WTC11 (cell line): ENCODE data around the gene ENTPD1. TPM values are rescaled to one million over a fixed set of nuclear protein-coding genes. Genes with fewer than 3 reads are reported as not detected.

ENCODE experiments used
- ATAC-seq: fragments of 200-7000 bp; cut with Tn5 transposase; 2 replicates; pipeline ENCODE4 v1.10.0; 2021; ENCODE audit warnings: mild to moderate bottlenecking, moderate library complexity
- CTCF ChIA-PET: fragments of 300-600 bp; sonication (Branson Sonifier 250); formaldehyde crosslinking; loops from one replicate; lab custom pipeline; 2021; ENCODE audit warnings: antibody characterized with exemption; lab: Charles Lee
- POLR2A ChIA-PET: fragments of 350-600 bp; sonication (Branson Sonifier 250); formaldehyde crosslinking; loops from one replicate; lab custom pipeline; 2021; ENCODE audit warnings: antibody characterized with exemption; lab: Charles Lee
- DNase-seq: peaks from one replicate; pipeline ENCODE4 v3.0.0; 2021; ENCODE audit warnings: low spot score
- H3K27ac Mint-ChIP-seq: 2 replicates; pipeline ENCODE4 v1.8.0; 2021; ENCODE audit warnings: mixed read lengths
- H3K27me3 Mint-ChIP-seq: 2 replicates; pipeline ENCODE4 v1.8.0; 2021; ENCODE audit warnings: low read depth, mild to moderate bottlenecking, moderate library complexity, mixed read lengths
- H3K36me3 Mint-ChIP-seq: 2 replicates; pipeline ENCODE4 v1.8.0; 2021; ENCODE audit warnings: mixed read lengths
- H3K4me1 Mint-ChIP-seq: 2 replicates; pipeline ENCODE4 v1.8.0; 2022; ENCODE audit warnings: mixed read lengths
- H3K4me3 Mint-ChIP-seq: 2 replicates; pipeline ENCODE4 v1.8.0; 2021; ENCODE audit warnings: mild to moderate bottlenecking, moderate library complexity, mixed read lengths
- H3K9me3 Mint-ChIP-seq: 2 replicates; pipeline ENCODE4 v1.8.0; 2021; ENCODE audit warnings: mixed read lengths
- ATF1 ChIP-seq: sonication (generic); formaldehyde crosslinking; IDR thresholded peaks from 2 replicates; pipeline ENCODE4 v1.8.1; 2023; ENCODE audit warnings: mild to moderate bottlenecking, moderate library complexity, missing genetic modification reagents
- CBFB ChIP-seq: sonication (generic); formaldehyde crosslinking; IDR thresholded peaks from 2 replicates; pipeline ENCODE4 v1.8.1; 2022; ENCODE audit warnings: mild to moderate bottlenecking, low read depth, missing genetic modification reagents
- CREM ChIP-seq: sonication (generic); formaldehyde crosslinking; IDR thresholded peaks from 2 replicates; pipeline ENCODE4 v1.8.1; 2022; ENCODE audit warnings: mild to moderate bottlenecking, missing genetic modification reagents, moderate library complexity
- JAZF1 ChIP-seq: fragments of 250-450 bp; sonication (Bioruptor Pico); IDR thresholded peaks from 2 replicates; pipeline ENCODE4 v1.9.0; 2021; ENCODE audit warnings: moderate library complexity, mild to moderate bottlenecking, inconsistent platforms
- NFATC4 ChIP-seq: fragments of 250-450 bp; sonication (Bioruptor Pico); IDR thresholded peaks from 2 replicates; pipeline ENCODE4 v1.9.0; 2021; ENCODE audit warnings: mild to moderate bottlenecking
- NR1H2 ChIP-seq: sonication (generic); formaldehyde crosslinking; IDR thresholded peaks from 2 replicates; pipeline ENCODE4 v1.9.0; 2021; ENCODE audit warnings: mild to moderate bottlenecking, moderate library complexity, missing genetic modification reagents
- OVOL2 ChIP-seq: fragments of 250-450 bp; sonication (Bioruptor Pico); IDR thresholded peaks from 2 replicates; pipeline ENCODE4 v1.9.0; 2021; ENCODE audit warnings: mild to moderate bottlenecking, borderline replicate concordance
- TCF7 ChIP-seq: sonication (generic); formaldehyde crosslinking; IDR thresholded peaks from 2 replicates; pipeline ENCODE4 v1.8.0; 2022; ENCODE audit warnings: mild to moderate bottlenecking, low read depth, missing genetic modification reagents, moderate library complexity
- TEAD1 ChIP-seq: sonication (generic); formaldehyde crosslinking; IDR thresholded peaks from 2 replicates; pipeline ENCODE4 v1.8.0; 2022; ENCODE audit warnings: mild to moderate bottlenecking, missing genetic modification reagents
- ZNF138 ChIP-seq: sonication (generic); formaldehyde crosslinking; conservative IDR thresholded peaks from 2 replicates; pipeline ENCODE4 v1.8.1; 2022; ENCODE audit warnings: mild to moderate bottlenecking, moderate library complexity, missing genetic modification reagents
- ZNF317 ChIP-seq: sonication (generic); formaldehyde crosslinking; IDR thresholded peaks from 2 replicates; pipeline ENCODE4 v1.8.1; 2023; ENCODE audit warnings: low read depth, mild to moderate bottlenecking, moderate library complexity, missing genetic modification reagents, borderline replicate concordance
- ZNF423 ChIP-seq: fragments of 250-450 bp; sonication (Bioruptor Pico); IDR thresholded peaks from 2 replicates; pipeline ENCODE4 v2.1.2; 2022; ENCODE audit warnings: mild to moderate bottlenecking, moderate library complexity
- ZNF671 ChIP-seq: fragments of 250-450 bp; sonication (Bioruptor Pico); IDR thresholded peaks from 2 replicates; pipeline ENCODE4 v1.8.0; 2021; ENCODE audit warnings: mild to moderate bottlenecking
- total RNA-seq: library from RNA; stranded (reverse); gene quantifications from 3 replicates; pipeline ENCODE4 v1.2.3, GENCODE V29; 2021
- TF ChIP-seq, protein P1 (sequence below): sonication (generic); formaldehyde crosslinking; IDR thresholded peaks from 2 replicates; pipeline ENCODE4 v1.8.1; 2022; ENCODE audit warnings: mild to moderate bottlenecking, missing genetic modification reagents, moderate library complexity, borderline replicate concordance
- TF ChIP-seq, protein P2 (sequence below): sonication (generic); formaldehyde crosslinking; IDR thresholded peaks from 2 replicates; pipeline ENCODE4 v1.8.0; 2023; ENCODE audit warnings: missing genetic modification reagents
- TF ChIP-seq, protein P3 (sequence below): sonication (generic); formaldehyde crosslinking; IDR thresholded peaks from 2 replicates; pipeline ENCODE4 v1.8.0; 2023; ENCODE audit warnings: missing genetic modification reagents, mild to moderate bottlenecking, borderline replicate concordance
- TF ChIP-seq, protein P4 (sequence below): sonication (generic); formaldehyde crosslinking; IDR thresholded peaks from 2 replicates; pipeline ENCODE4 v1.8.0; 2023; ENCODE audit warnings: mild to moderate bottlenecking, missing genetic modification reagents
- TF ChIP-seq, protein P5 (sequence below): sonication (generic); formaldehyde crosslinking; IDR thresholded peaks from 2 replicates; pipeline ENCODE4 v1.8.1; 2022; ENCODE audit warnings: low read depth, missing genetic modification reagents, borderline replicate concordance

ENTPD1 gene
- total RNA-seq, 1 experiment from 2014 or later: 2.3 TPM

DNA sequence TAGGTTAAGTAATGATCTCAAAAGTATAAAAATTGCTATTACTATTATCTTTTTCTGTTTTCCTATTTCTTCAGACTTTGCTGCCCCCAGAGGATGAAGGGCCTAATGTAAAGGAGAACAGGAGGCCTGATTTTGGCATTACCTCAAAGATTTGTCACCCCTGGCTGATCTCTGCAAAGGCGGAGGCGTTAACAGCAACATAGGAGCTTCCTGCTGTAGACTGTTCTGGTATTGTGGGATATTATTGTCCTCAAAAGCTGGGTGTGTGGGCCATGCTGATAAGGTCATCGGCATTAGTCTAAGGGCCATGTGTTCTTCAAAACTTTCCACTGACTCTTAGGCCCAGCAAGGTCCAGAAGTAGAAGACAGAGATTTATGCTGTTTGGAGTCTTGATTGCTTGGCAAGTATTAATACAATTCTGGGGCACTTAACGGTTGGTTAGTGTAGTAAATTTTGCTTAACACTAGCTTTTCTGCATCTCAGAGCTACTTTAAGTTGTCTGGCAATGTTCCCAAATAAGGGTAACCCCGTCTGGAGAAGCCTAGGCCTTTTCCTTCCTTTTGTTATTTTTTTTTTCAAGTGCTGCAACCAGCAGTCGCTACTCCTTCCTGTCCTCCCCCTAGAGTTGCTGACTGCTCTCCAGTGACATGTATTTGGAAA is 14.0 kb upstream of the ENTPD1 start (continued):
- TF ChIP-seq, protein P1, sequence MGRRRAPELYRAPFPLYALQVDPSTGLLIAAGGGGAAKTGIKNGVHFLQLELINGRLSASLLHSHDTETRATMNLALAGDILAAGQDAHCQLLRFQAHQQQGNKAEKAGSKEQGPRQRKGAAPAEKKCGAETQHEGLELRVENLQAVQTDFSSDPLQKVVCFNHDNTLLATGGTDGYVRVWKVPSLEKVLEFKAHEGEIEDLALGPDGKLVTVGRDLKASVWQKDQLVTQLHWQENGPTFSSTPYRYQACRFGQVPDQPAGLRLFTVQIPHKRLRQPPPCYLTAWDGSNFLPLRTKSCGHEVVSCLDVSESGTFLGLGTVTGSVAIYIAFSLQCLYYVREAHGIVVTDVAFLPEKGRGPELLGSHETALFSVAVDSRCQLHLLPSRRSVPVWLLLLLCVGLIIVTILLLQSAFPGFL (CRISPR knock-in tag): no peak

DNA sequence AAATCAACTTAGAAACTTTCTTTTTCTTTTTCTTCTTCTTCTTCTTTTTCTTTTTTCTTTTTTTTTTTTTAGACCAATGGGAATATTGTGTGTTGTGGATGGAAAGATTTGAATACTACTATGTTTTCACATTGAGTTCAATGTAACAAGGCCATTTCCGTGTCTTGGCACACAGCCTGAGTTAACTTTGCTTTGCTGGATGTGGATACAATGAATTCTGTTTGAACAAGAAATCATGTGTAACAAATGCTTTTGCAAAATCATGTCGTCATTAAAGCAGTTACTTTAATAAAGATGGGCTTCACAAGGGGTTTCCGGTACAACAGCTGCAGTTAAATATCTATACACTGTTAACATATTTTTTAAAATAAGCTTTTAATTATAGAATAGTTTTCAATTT is 13.5 kb upstream of the ENTPD1 start:
- ChIA-PET POLR2A (interaction anchor here (0.5 kb wide), 1 partner anchor 9 kb away, joined by 5 read pairs; no protein-coding TSS in a partner anchor), CTCF (interaction anchor here (0.7 to 2.1 kb wide), 2 partner anchors 49 to 101 kb away, joined by 3 to 11 read pairs; partner anchors contain the start of gene TCTN3)
- Mint-ChIP-seq H3K4me1 (peaks cover 21% of the 10 kb centered on the region), H3K4me3 (no peak overlapping the region), H3K9me3 (no peaks in the 10 kb centered on the region), H3K27ac (no peak overlapping the region), H3K27me3 (no peaks in the 10 kb centered on the region), H3K36me3 (no peaks in the 10 kb centered on the region)
- ATAC-seq (no peak), DNase-seq (no peak)
- TF ChIP-seq JAZF1 (CRISPR knock-in tag): no peak

DNA sequence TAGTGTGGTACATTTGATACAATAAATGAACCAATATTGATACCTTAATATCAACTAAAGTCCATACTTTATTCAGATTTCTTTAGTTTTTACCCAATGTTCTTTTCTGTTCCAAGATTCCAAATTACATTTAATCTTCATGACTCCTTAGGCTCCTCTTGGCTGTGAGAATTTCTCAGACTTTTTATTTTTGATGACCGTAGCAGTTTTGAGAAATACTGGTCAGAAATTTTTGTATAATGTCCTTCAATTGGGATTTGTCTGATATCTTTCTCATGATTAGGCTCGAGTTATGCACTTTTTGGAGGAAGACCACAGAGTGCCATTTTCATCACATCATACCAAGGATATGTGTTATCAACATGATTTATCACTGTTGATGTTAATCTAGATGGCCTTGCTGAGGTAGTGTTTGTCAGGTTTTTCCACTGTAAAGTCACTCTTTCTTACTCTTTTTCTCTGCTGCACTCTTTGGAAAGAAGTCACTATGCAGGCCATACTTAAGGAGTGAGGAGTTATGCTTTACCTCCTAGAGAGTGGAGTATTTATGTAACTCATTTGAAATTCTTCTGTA is 12.9 kb upstream of the ENTPD1 start:
- ChIA-PET POLR2A (interaction anchor here (0.5 kb wide), 1 partner anchor 9 kb away, joined by 5 read pairs; no protein-coding TSS in a partner anchor), CTCF (interaction anchor here (2.1 kb wide), 1 partner anchor 49 kb away, joined by 11 read pairs; the partner anchor contains the start of gene TCTN3)
- Mint-ChIP-seq H3K4me1 (peaks cover 21% of the 10 kb centered on the region), H3K9me3 (no peaks in the 10 kb centered on the region), H3K36me3 (no peaks in the 10 kb centered on the region), H3K27ac (no peak overlapping the region), H3K4me3 (no peak overlapping the region), H3K27me3 (no peaks in the 10 kb centered on the region)
- DNase-seq: no peak
- TF ChIP-seq, protein P2, sequence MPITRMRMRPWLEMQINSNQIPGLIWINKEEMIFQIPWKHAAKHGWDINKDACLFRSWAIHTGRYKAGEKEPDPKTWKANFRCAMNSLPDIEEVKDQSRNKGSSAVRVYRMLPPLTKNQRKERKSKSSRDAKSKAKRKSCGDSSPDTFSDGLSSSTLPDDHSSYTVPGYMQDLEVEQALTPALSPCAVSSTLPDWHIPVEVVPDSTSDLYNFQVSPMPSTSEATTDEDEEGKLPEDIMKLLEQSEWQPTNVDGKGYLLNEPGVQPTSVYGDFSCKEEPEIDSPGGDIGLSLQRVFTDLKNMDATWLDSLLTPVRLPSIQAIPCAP (CRISPR knock-in tag): no peak
- no peak for TF ChIP-seq JAZF1 (CRISPR knock-in tag)
- TF ChIP-seq TEAD1 (CRISPR knock-in tag): no peak
- TF ChIP-seq ATF1 (CRISPR knock-in tag): no peak
- ATAC-seq: no peak

DNA sequence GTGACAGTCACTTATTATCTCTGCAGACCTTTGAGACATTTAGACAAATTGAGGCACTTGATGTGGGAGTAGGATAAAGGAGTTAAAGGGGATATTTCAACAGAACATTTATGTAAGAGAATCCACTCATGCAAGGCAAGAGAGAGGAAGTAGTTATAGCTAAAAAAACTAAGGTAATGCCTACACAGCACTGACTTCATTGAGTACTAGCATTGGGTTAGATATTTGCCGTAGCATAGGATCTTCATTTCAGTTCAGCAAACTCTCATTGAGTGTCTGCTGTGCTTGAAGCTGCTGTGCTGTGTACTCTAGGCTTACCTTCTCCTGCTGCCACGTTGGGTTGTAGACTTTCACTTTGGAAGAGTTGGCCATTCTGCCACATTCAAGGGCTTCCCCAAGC is 10.5 kb upstream of the ENTPD1 start:
- CTCF ChIA-PET: interaction anchor here (1.3 kb wide), 1 partner anchor 52 kb away, joined by 6 read pairs; the partner anchor contains the start of gene TCTN3
- TF ChIP-seq, protein P3, sequence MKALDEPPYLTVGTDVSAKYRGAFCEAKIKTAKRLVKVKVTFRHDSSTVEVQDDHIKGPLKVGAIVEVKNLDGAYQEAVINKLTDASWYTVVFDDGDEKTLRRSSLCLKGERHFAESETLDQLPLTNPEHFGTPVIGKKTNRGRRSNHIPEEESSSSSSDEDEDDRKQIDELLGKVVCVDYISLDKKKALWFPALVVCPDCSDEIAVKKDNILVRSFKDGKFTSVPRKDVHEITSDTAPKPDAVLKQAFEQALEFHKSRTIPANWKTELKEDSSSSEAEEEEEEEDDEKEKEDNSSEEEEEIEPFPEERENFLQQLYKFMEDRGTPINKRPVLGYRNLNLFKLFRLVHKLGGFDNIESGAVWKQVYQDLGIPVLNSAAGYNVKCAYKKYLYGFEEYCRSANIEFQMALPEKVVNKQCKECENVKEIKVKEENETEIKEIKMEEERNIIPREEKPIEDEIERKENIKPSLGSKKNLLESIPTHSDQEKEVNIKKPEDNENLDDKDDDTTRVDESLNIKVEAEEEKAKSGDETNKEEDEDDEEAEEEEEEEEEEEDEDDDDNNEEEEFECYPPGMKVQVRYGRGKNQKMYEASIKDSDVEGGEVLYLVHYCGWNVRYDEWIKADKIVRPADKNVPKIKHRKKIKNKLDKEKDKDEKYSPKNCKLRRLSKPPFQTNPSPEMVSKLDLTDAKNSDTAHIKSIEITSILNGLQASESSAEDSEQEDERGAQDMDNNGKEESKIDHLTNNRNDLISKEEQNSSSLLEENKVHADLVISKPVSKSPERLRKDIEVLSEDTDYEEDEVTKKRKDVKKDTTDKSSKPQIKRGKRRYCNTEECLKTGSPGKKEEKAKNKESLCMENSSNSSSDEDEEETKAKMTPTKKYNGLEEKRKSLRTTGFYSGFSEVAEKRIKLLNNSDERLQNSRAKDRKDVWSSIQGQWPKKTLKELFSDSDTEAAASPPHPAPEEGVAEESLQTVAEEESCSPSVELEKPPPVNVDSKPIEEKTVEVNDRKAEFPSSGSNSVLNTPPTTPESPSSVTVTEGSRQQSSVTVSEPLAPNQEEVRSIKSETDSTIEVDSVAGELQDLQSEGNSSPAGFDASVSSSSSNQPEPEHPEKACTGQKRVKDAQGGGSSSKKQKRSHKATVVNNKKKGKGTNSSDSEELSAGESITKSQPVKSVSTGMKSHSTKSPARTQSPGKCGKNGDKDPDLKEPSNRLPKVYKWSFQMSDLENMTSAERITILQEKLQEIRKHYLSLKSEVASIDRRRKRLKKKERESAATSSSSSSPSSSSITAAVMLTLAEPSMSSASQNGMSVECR (CRISPR knock-in tag): no peak
- no peak for TF ChIP-seq ZNF138
- no peak for TF ChIP-seq CREM
- TF ChIP-seq, protein P4, sequence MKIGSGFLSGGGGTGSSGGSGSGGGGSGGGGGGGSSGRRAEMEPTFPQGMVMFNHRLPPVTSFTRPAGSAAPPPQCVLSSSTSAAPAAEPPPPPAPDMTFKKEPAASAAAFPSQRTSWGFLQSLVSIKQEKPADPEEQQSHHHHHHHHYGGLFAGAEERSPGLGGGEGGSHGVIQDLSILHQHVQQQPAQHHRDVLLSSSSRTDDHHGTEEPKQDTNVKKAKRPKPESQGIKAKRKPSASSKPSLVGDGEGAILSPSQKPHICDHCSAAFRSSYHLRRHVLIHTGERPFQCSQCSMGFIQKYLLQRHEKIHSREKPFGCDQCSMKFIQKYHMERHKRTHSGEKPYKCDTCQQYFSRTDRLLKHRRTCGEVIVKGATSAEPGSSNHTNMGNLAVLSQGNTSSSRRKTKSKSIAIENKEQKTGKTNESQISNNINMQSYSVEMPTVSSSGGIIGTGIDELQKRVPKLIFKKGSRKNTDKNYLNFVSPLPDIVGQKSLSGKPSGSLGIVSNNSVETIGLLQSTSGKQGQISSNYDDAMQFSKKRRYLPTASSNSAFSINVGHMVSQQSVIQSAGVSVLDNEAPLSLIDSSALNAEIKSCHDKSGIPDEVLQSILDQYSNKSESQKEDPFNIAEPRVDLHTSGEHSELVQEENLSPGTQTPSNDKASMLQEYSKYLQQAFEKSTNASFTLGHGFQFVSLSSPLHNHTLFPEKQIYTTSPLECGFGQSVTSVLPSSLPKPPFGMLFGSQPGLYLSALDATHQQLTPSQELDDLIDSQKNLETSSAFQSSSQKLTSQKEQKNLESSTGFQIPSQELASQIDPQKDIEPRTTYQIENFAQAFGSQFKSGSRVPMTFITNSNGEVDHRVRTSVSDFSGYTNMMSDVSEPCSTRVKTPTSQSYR (CRISPR knock-in tag): no peak
- no peak for TF ChIP-seq TCF7
- no peak for TF ChIP-seq ZNF317 (CRISPR knock-in tag)
- TF ChIP-seq NR1H2 (CRISPR knock-in tag): no peak
- TF ChIP-seq CBFB (CRISPR knock-in tag): no peak
- TF ChIP-seq, protein P5, sequence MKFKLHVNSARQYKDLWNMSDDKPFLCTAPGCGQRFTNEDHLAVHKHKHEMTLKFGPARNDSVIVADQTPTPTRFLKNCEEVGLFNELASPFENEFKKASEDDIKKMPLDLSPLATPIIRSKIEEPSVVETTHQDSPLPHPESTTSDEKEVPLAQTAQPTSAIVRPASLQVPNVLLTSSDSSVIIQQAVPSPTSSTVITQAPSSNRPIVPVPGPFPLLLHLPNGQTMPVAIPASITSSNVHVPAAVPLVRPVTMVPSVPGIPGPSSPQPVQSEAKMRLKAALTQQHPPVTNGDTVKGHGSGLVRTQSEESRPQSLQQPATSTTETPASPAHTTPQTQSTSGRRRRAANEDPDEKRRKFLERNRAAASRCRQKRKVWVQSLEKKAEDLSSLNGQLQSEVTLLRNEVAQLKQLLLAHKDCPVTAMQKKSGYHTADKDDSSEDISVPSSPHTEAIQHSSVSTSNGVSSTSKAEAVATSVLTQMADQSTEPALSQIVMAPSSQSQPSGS (CRISPR knock-in tag): no peak
- TF ChIP-seq ZNF671 (CRISPR knock-in tag): no peak
- TF ChIP-seq OVOL2 (CRISPR knock-in tag): no peak
- TF ChIP-seq ZNF423 (CRISPR knock-in tag): no peak
- no peak for TF ChIP-seq NFATC4 (CRISPR knock-in tag)
- no peaks in the 10 kb centered on the region for H3K9me3 Mint-ChIP-seq
- DNase-seq (no peak), ATAC-seq (no peak)
- POLR2A ChIA-PET: no interaction called here
- no peaks in the 10 kb centered on the region for H3K36me3 Mint-ChIP-seq
- H3K4me3 Mint-ChIP-seq: no peak overlapping the region
- no peak overlapping the region for H3K27ac Mint-ChIP-seq
- H3K27me3 Mint-ChIP-seq: no peaks in the 10 kb centered on the region
- peaks cover 13% of the 10 kb centered on the region for H3K4me1 Mint-ChIP-seq
